Hepatocyte (in vitro differentiated cells): ENCODE measurements around the gene CNTN4. TPM values are rescaled to one million over a fixed set of nuclear protein-coding genes. Genes with fewer than 3 reads are reported as not detected.

Source experiments
- DNase-seq: peaks from one replicate; pipeline ENCODE4 v3.0.0-alpha.2; 2016; ENCODE audit warnings: low spot score
- H2AFZ ChIP-seq: fragments of 200-600 bp; sonication (generic); 2 replicates; pipeline ENCODE4 v1.6.0; 2016; ENCODE audit warnings: antibody characterized with exemption, mild to moderate bottlenecking
- H3K27ac ChIP-seq: fragments of 200-600 bp; sonication (generic); 2 replicates; pipeline ENCODE4 v1.5.1; 2016; ENCODE audit warnings: mild to moderate bottlenecking
- H3K27me3 ChIP-seq: fragments of 200-600 bp; sonication (generic); 2 replicates; pipeline ENCODE4 v1.6.1; 2016
- H3K36me3 ChIP-seq: fragments of 200-600 bp; sonication (generic); replicated peaks from 2 replicates; pipeline ENCODE4 v1.5.1; 2016; ENCODE audit warnings: low read depth; ENCODE audit not compliant: insufficient read depth
- H3K4me1 ChIP-seq: fragments of 200-600 bp; sonication (generic); 2 replicates; pipeline ENCODE4 v1.5.1; 2016; ENCODE audit warnings: mild to moderate bottlenecking, moderate library complexity; ENCODE audit not compliant: insufficient read depth
- H3K4me2 ChIP-seq: fragments of 200-600 bp; sonication (generic); 2 replicates; pipeline ENCODE4 v1.6.0; 2016
- H3K4me3 ChIP-seq: fragments of 200-600 bp; sonication (generic); 2 replicates; pipeline ENCODE4 v1.5.1; 2016; ENCODE audit warnings: mild to moderate bottlenecking
- H3K79me2 ChIP-seq: fragments of 200-600 bp; sonication (generic); 2 replicates; pipeline ENCODE4 v1.6.0; 2017; ENCODE audit warnings: mild to moderate bottlenecking
- H3K9me2 ChIP-seq: fragments of 200-600 bp; sonication (generic); replicated peaks from 2 replicates; pipeline ENCODE4 v1.6.0; 2017; ENCODE audit warnings: mild to moderate bottlenecking; ENCODE audit not compliant: insufficient read depth
- H3K9me3 ChIP-seq: fragments of 200-600 bp; sonication (generic); 2 replicates; pipeline ENCODE4 v1.5.1; 2016; ENCODE audit warnings: low read depth, mild to moderate bottlenecking
- H4K20me1 ChIP-seq: fragments of 200-600 bp; sonication (generic); 2 replicates; pipeline ENCODE4 v1.6.0; 2016; ENCODE audit warnings: mild to moderate bottlenecking; ENCODE audit not compliant: insufficient read depth, poor library complexity, severe bottlenecking
- CTCF ChIP-seq: fragments of 200-600 bp; sonication (generic); IDR thresholded peaks from 2 replicates; pipeline ENCODE4 v1.5.1; 2016; ENCODE audit warnings: antibody characterized with exemption, mild to moderate bottlenecking; ENCODE audit not compliant: poor library complexity
- EZH2 ChIP-seq: fragments of 200-600 bp; sonication (generic); IDR thresholded peaks from 2 replicates; pipeline ENCODE4 v1.6.1; 2016; ENCODE audit warnings: antibody characterized with exemption, mild to moderate bottlenecking, borderline replicate concordance
- EZH2phosphoT487 ChIP-seq: fragments of 200-600 bp; sonication (generic); IDR thresholded peaks from one replicate; pipeline ENCODE4 v1.6.1; 2018; ENCODE audit warnings: antibody characterized with exemption, mild to moderate bottlenecking, low read depth, moderate library complexity; ENCODE audit not compliant: unreplicated experiment, severe bottlenecking
- WGBS: methylation state at CpG from one replicate; pipeline ENCODE4 v1.1.6; 2016; ENCODE audit warnings: low lambda C conversion rate; ENCODE audit errors: missing lambda C conversion rate; 5-methylcytosine and 5-hydroxymethylcytosine counted together
- polyA plus RNA-seq: library from polyadenylated mRNA; unstranded; fragments of >200 nt; fragmentation: Nextera tagmentation; extraction: Ambion mirVana; gene quantifications from 2 replicates; pipeline ENCODE4 v1.2.1, GENCODE V29; 2016
- total RNA-seq: library from RNA; depleted of rRNA; stranded (reverse); fragments of >200 nt; gene quantifications from 2 replicates; pipeline ENCODE4 v1.2.3, GENCODE V29; 2014

Gene CNTN4
- total and polyA plus RNA-seq, 2 experiments from 2014 or later, result 17.6 to 30.3 TPM

GRCh38 chr3:2595486-2595885 is 496.8 kb downstream of the CNTN4 start:
- no peak overlapping the region for H3K4me2 ChIP-seq
- H3K4me3 ChIP-seq, result no peak overlapping the region
- no peak overlapping the region for H3K27ac ChIP-seq
- no peaks in the 10 kb centered on the region for H4K20me1 ChIP-seq
- no peaks in the 10 kb centered on the region for H3K27me3 ChIP-seq
- 89% methylated on average over 4 of the region's 4 CpGs for WGBS
- no peak for DNase-seq
- peaks cover 8% of the 10 kb centered on the region for H3K4me1 ChIP-seq
- H2AFZ ChIP-seq, result no peak overlapping the region
- no peaks in the 10 kb centered on the region for H3K79me2 ChIP-seq
- no peaks in the 10 kb centered on the region for H3K9me3 ChIP-seq
- no peaks in the 10 kb centered on the region for H3K36me3 ChIP-seq
- no peaks in the 10 kb centered on the region for H3K9me2 ChIP-seq
- TF ChIP-seq EZH2phosphoT487 (no peak), CTCF (no peak), EZH2 (no peak)

GRCh38 chr3:2597615-2598014 is 498.9 kb downstream of the CNTN4 start:
- Histone ChIP-seq H4K20me1 (no peaks in the 10 kb centered on the region), H3K9me2 (no peaks in the 10 kb centered on the region), H3K4me2 (no peak overlapping the region), H3K36me3 (no peaks in the 10 kb centered on the region), H3K79me2 (no peaks in the 10 kb centered on the region), H3K27ac (no peak overlapping the region), H3K27me3 (no peaks in the 10 kb centered on the region), H3K4me3 (no peak overlapping the region), H2AFZ (no peak overlapping the region), H3K4me1 (peaks cover 8% of the 10 kb centered on the region), H3K9me3 (no peaks in the 10 kb centered on the region)
- TF ChIP-seq EZH2 (no peak), CTCF (no peak), EZH2phosphoT487 (no peak)
- peak; percentile 14 for DNase-seq
- WGBS, result 58% methylated on average over 3 of the region's 3 CpGs

GRCh38 chr3:2599471-2599870 is 500.8 kb downstream of the CNTN4 start:
- WGBS, result 68% methylated on average over 1 of the region's 1 CpG
- Histone ChIP-seq H3K9me3 (no peaks in the 10 kb centered on the region), H3K79me2 (no peaks in the 10 kb centered on the region), H3K36me3 (no peaks in the 10 kb centered on the region), H3K4me1 (peaks cover 8% of the 10 kb centered on the region), H4K20me1 (no peaks in the 10 kb centered on the region), H2AFZ (no peak overlapping the region), H3K4me2 (no peak overlapping the region), H3K4me3 (no peak overlapping the region), H3K9me2 (no peaks in the 10 kb centered on the region), H3K27ac (no peak overlapping the region), H3K27me3 (no peaks in the 10 kb centered on the region)
- TF ChIP-seq EZH2 (no peak), EZH2phosphoT487 (no peak), CTCF (no peak)
- DNase-seq, result no peak

- Histone ChIP-seq H3K27me3 (no peaks in the 10 kb centered on the region), H3K9me2 (no peaks in the 10 kb centered on the region), H3K36me3 (no peaks in the 10 kb centered on the region), H3K79me2 (no peaks in the 10 kb centered on the region), H3K4me3 (no peak overlapping the region), H2AFZ (no peak overlapping the region), H3K9me3 (no peaks in the 10 kb centered on the region), H3K27ac (no peak overlapping the region), H3K4me1 (no peaks in the 10 kb centered on the region), H3K4me2 (peak overlapping the region; percentile 6), H4K20me1 (no peaks in the 10 kb centered on the region)
- peak; percentile 8 for DNase-seq
- no peak for TF ChIP-seq EZH2phosphoT487
- no peak for TF ChIP-seq EZH2
- TF ChIP-seq CTCF, result no peak
- 52% methylated on average over 5 of the region's 5 CpGs for WGBS
These were observed 505.1 kb downstream of the CNTN4 start for GRCh38 chr3:2603692-2604289.
